Ascending aorta (tissue), 2 donors: ENCODE measurements around the gene NRXN2. TPM values are rescaled to one million over a fixed set of nuclear protein-coding genes. Genes with fewer than 3 reads are reported as not detected.

ENCODE experiments used
- DNase-seq, 2 donors: peaks; one replicate each; pipeline ENCODE4 v3.0.0-alpha.2; 2019; ENCODE audit warnings: low spot score in 2 of 2
- H3K27ac ChIP-seq, 2 donors: fragments of 200-600 bp; sonication (generic); one replicate each; pipeline ENCODE4 v1.5.1; 2016 to 2017; ENCODE audit warnings: mild to moderate bottlenecking in 1 of 2
- H3K27me3 ChIP-seq: fragments of 200-600 bp; sonication (generic); one replicate; pipeline ENCODE4 v1.5.1; 2017
- H3K36me3 ChIP-seq, 2 donors: fragments of 200-600 bp; sonication (generic); one replicate each; pipeline ENCODE4 v1.5.1; 2016
- H3K4me1 ChIP-seq, 2 donors: fragments of 200-600 bp; sonication (generic); one replicate each; pipeline ENCODE4 v1.5.1; 2016 to 2017; ENCODE audit warnings: mild to moderate bottlenecking in 1 of 2
- H3K4me3 ChIP-seq, 2 donors: fragments of 200-600 bp; sonication (generic); one replicate each; pipeline ENCODE4 v1.5.1; 2016 to 2017; ENCODE audit warnings: mild to moderate bottlenecking in 1 of 2
- H3K9me3 ChIP-seq, 2 donors: fragments of 200-600 bp; sonication (generic); one replicate each; pipeline ENCODE4 v1.5.1; 2016
- intact Hi-C: fragments of 100-400 bp; cut with DNase I; formaldehyde crosslinking; loops from one replicate; pipeline ENCODE4 v1.15.1; 2023
- total RNA-seq: library from RNA; depleted of rRNA; stranded (reverse); fragments of >200 nt; gene quantifications from one replicate; pipeline ENCODE4 v1.1.0, GENCODE V29; 2016
- TF ChIP-seq, protein P1 (sequence below), 3 experiments: fragments of 200-600 bp in 2 of 3; fragments of 450-650 bp in 1 of 3; sonication (generic) in 2 of 3; IDR thresholded peaks; one replicate each; pipeline ENCODE4 v1.5.1; 2016 to 2019; ENCODE audit warnings: antibody characterized with exemption in 3 of 3, mild to moderate bottlenecking in 1 of 3, moderate library complexity in 1 of 3

The NRXN2 gene
- total RNA-seq, 1 donor from 2014 or later, result 26.0 TPM

DNA sequence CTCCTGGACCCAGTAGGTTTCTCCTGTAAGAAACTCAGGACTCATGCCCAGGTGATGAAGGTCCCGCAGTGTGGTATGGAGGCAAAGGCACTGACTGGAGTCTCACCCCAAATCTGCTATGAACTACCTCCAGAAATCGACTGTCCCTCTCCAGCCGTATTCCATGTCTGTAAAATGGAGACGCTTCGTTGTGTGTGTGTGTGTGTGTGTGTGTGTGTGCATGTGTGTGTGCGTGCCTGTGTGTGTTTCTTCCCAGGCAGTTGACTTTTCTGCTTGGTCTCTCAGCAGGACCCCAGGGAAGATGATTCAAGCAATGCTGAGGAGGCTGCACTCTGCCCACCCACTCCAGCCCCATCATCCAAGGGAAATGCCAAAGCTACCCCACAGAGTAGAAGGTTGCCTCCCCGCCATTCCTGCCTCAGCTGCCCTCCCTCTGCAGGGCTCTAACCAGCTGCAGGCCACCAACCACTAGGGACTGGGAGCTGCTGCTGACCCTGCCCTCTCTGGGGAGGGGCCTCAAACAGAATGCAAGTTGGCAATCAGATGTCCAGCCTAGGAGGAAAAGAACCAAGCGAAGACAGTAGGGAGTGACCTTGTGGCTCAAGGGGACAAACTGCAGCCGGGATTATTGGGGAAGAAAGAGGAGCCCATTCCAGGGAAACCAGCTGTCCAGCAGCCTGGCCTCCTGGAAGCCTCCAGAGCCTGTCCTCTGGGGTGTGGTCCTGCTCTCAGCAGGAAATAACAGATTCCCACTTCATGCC, 75.8 kb downstream of the NRXN2 start:
- no peak overlapping the region for H3K27ac ChIP-seq
- peaks cover 0 to 4% of the 10 kb centered on the region in 2 donors for H3K4me1 ChIP-seq
- no peaks in the 10 kb centered on the region for H3K27me3 ChIP-seq
- no peaks in the 10 kb centered on the region for H3K9me3 ChIP-seq
- no peak for DNase-seq
- peaks cover 0 to 10% of the 10 kb centered on the region in 2 donors for H3K36me3 ChIP-seq
- intact Hi-C loops, result no loop called here
- H3K4me3 ChIP-seq, result no peak overlapping the region
- TF ChIP-seq, protein P1, sequence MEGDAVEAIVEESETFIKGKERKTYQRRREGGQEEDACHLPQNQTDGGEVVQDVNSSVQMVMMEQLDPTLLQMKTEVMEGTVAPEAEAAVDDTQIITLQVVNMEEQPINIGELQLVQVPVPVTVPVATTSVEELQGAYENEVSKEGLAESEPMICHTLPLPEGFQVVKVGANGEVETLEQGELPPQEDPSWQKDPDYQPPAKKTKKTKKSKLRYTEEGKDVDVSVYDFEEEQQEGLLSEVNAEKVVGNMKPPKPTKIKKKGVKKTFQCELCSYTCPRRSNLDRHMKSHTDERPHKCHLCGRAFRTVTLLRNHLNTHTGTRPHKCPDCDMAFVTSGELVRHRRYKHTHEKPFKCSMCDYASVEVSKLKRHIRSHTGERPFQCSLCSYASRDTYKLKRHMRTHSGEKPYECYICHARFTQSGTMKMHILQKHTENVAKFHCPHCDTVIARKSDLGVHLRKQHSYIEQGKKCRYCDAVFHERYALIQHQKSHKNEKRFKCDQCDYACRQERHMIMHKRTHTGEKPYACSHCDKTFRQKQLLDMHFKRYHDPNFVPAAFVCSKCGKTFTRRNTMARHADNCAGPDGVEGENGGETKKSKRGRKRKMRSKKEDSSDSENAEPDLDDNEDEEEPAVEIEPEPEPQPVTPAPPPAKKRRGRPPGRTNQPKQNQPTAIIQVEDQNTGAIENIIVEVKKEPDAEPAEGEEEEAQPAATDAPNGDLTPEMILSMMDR (IDR thresholded peaks at IDR 0.05), result no peak

GRCh38 chr11:64644647-64645275, 78.2 kb downstream of the NRXN2 start:
- peaks cover 0 to 4% of the 10 kb centered on the region in 2 donors for H3K4me1 ChIP-seq
- no peaks in the 10 kb centered on the region for H3K27me3 ChIP-seq
- no peak overlapping the region for H3K27ac ChIP-seq
- no peak for DNase-seq
- TF ChIP-seq, protein P1 (IDR thresholded peaks at IDR 0.05), result peak in 1 of 3 experiments; percentile 9
- intact Hi-C loops, result no loop called here
- no peaks in the 10 kb centered on the region for H3K36me3 ChIP-seq
- H3K9me3 ChIP-seq, result no peaks in the 10 kb centered on the region
- H3K4me3 ChIP-seq, result no peak overlapping the region

DNA sequence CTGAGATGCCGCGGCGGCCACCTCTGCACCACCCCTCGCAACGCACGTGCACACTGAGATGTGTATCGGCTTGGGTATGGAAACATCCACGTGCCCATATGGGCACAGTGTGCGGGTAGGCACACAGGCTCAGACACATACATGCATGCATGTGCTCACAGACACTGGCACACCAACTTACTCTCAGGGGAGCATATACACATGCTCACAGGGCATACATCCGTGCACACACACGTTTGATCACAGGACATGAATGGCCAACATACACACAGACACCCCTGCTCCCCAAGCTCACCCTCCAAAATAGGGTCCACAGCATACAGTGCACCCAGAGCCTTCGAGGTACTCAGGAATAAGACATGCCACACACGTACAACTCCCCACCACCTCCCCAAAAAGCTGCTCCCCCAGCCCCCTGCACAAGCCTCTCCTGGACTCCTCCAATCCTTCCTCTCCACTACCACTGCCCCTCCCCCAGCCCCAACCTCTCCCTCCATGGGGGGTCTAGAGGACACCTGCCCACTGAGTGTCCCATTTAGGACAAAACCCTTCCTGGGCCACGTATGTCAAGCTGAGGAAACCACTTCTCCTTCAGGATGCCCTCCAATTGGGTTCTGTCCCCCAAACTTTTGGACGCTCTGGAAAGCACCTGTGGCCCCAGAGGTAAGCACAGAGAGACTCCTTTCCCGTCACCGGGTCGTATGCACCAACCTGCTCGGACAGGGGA, 78.9 kb downstream of the NRXN2 start:
- TF ChIP-seq, protein P1 (IDR thresholded peaks at IDR 0.05), result no peak
- Histone ChIP-seq H3K4me1 (peaks cover 0 to 4% of the 10 kb centered on the region in 2 donors), H3K27ac (no peak overlapping the region), H3K9me3 (no peaks in the 10 kb centered on the region), H3K4me3 (peak overlapping the region; percentile 46 to 69), H3K36me3 (no peaks in the 10 kb centered on the region), H3K27me3 (no peaks in the 10 kb centered on the region)
- intact Hi-C loops, result no loop called here
- no peak for DNase-seq

DNA sequence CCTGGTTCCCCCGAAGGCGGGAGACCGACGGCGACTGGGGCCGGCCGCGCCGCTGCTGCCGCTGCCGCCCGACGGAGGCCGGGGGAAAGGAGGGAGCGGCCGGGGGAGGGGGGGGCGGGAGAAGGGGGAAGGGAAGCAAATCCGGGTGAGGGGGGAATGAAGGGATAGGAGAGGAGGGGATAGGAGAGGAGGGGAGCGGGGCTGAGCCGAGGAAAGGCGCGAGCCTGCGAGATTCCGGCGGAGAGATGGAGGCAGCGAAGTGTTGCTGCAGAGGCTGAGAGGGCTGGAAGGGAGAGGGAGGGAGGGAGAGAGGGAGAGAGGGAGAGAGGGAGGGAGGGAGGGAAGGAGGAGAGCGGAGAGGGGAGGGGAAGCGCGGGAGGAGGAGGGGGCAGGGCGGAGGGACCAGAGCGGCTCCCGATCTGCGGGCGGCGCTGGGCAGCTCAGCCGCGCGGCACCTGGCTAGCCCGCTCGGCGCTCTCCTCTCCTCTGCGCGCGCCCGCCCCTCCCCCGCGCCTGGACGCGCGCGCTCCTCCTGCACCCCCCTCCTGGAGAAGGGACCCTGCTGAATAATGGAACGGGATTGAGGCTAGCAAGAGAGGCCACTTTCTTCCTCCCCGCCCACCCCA, 79.6 kb downstream of the NRXN2 start:
- TF ChIP-seq, protein P1 (IDR thresholded peaks at IDR 0.05), result no peak
- no peaks in the 10 kb centered on the region for H3K27me3 ChIP-seq
- no peaks in the 10 kb centered on the region for H3K36me3 ChIP-seq
- H3K4me1 ChIP-seq, result peaks cover 2 to 4% of the 10 kb centered on the region in 2 donors
- H3K27ac ChIP-seq, result no peak overlapping the region
- H3K4me3 ChIP-seq, result peak overlapping the region; percentile 46 to 69
- intact Hi-C loops, result no loop called here
- no peak for DNase-seq
- H3K9me3 ChIP-seq, result no peaks in the 10 kb centered on the region

DNA sequence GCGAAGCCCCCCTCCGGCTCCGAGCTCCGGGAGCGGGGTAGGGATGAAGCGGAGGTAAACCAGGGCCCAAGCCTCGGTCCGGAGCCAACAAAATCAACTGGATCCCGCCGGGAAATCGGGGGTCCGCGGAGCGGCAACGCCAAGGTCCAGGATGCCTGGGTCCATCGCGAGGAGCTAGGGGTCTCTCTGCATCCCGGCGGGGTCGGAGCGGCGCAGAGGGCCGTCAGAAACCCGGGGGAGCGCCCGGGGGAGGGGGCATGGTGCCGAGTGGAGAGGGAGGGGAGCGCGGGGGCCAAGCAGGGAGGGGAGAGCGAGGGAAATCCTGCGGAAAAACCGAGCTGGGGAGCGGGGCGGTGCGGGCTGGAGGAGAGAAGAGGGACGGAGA, 80.1 kb downstream of the NRXN2 start:
- intact Hi-C loops, result no loop called here
- Histone ChIP-seq H3K9me3 (no peaks in the 10 kb centered on the region), H3K4me3 (peak overlapping the region; percentile 46 to 69), H3K36me3 (no peaks in the 10 kb centered on the region), H3K27ac (no peak overlapping the region), H3K4me1 (peaks cover 4 to 8% of the 10 kb centered on the region in 2 donors), H3K27me3 (no peaks in the 10 kb centered on the region)
- TF ChIP-seq, protein P1 (IDR thresholded peaks at IDR 0.05), result no peak
- no peak for DNase-seq
